Peyer's patch (tissue), 4 donors: Measurements from ENCODE around the gene GDF7.

ENCODE experiments used
- POLR2A ChIP-seq, 2 donors: fragments of 450-650 bp; IDR thresholded peaks; one replicate each; pipeline ENCODE4 v1.5.1; 2017; ENCODE audit warnings: antibody characterized with exemption in 2 of 2, mild to moderate bottlenecking in 2 of 2, moderate library complexity in 2 of 2
- TF ChIP-seq, protein P1 (sequence below), 6 experiments: fragments of 450-650 bp in 4 of 6; fragments of 200-600 bp in 2 of 6; sonication (generic) in 1 of 6; IDR thresholded peaks; one replicate each; pipeline ENCODE4 v1.5.1; 2017 to 2019; ENCODE audit warnings: antibody characterized with exemption in 6 of 6, mild to moderate bottlenecking in 3 of 6, moderate library complexity in 1 of 6

- TF ChIP-seq, protein P1, sequence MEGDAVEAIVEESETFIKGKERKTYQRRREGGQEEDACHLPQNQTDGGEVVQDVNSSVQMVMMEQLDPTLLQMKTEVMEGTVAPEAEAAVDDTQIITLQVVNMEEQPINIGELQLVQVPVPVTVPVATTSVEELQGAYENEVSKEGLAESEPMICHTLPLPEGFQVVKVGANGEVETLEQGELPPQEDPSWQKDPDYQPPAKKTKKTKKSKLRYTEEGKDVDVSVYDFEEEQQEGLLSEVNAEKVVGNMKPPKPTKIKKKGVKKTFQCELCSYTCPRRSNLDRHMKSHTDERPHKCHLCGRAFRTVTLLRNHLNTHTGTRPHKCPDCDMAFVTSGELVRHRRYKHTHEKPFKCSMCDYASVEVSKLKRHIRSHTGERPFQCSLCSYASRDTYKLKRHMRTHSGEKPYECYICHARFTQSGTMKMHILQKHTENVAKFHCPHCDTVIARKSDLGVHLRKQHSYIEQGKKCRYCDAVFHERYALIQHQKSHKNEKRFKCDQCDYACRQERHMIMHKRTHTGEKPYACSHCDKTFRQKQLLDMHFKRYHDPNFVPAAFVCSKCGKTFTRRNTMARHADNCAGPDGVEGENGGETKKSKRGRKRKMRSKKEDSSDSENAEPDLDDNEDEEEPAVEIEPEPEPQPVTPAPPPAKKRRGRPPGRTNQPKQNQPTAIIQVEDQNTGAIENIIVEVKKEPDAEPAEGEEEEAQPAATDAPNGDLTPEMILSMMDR (IDR thresholded peaks at IDR 0.05), result peak in 1 of 6 experiments; percentile 35
- no peak for TF ChIP-seq POLR2A (IDR thresholded peaks at IDR 0.05)
Measured at GRCh38 chr2:20677301-20678085, 10.5 kb downstream of the GDF7 start.
